ENCODE results near the gene CMTM8. TPM values are rescaled to one million over a fixed set of nuclear protein-coding genes. Genes with fewer than 3 reads are reported as not detected.

The CMTM8 gene
- total and polyA plus RNA-seq, 9 donors = 0.48 to 9.9 (median 2.1) TPM

- TF ChIP-seq CTCF (IDR thresholded peaks at IDR 0.05) (no peak), EP300 (IDR thresholded peaks at IDR 0.05) (no peak), POLR2A (IDR thresholded peaks at IDR 0.05) (no peak)
- Histone ChIP-seq H3K36me3 (no peaks in the 10 kb centered on the region), H3K4me3 (no peak overlapping the region), H3K4me1 (ENCODE audit: insufficient read depth) (no peaks in the 10 kb centered on the region), H3K9me3 (no peaks in the 10 kb centered on the region), H3K27ac (no peak overlapping the region), H3K27me3 (no peaks in the 10 kb centered on the region)
- WGBS, 3 donors = 45 to 78% (median 53%) methylated on average over 3 of the region's 3 CpGs
- intact Hi-C loops (cut with DNase I) = loop anchor here in 1 of 4 donors (10.0 kb wide), 2 partner anchors 54 to 174 kb away; no protein-coding TSS in a partner anchor
- no peak for DNase-seq
Measured at GRCh38 chr3:32290619-32291018, 52.1 kb downstream of the CMTM8 start.

- intact Hi-C loops (cut with DNase I) = loop anchor here in 1 of 4 donors (10.0 kb wide), 2 partner anchors 53 to 173 kb away; no protein-coding TSS in a partner anchor
- Histone ChIP-seq H3K4me3 (no peak overlapping the region), H3K27me3 (no peaks in the 10 kb centered on the region), H3K9me3 (no peaks in the 10 kb centered on the region), H3K4me1 (ENCODE audit: insufficient read depth) (no peaks in the 10 kb centered on the region), H3K36me3 (no peaks in the 10 kb centered on the region), H3K27ac (no peak overlapping the region)
- TF ChIP-seq EP300 (IDR thresholded peaks at IDR 0.05) (no peak), CTCF (IDR thresholded peaks at IDR 0.05) (no peak), POLR2A (IDR thresholded peaks at IDR 0.05) (no peak)
- WGBS, 3 donors = 76 to 89% (median 86%) methylated on average over 7 of the region's 7 CpGs
- no peak for DNase-seq
Measured at GRCh38 chr3:32292085-32292796, 53.8 kb downstream of the CMTM8 start.

- Histone ChIP-seq H3K9me3 (no peaks in the 10 kb centered on the region), H3K36me3 (no peaks in the 10 kb centered on the region), H3K4me1 (ENCODE audit: insufficient read depth) (no peaks in the 10 kb centered on the region), H3K4me3 (no peak overlapping the region), H3K27me3 (no peaks in the 10 kb centered on the region), H3K27ac (no peak overlapping the region)
- DNase-seq = no peak
- intact Hi-C loops (cut with DNase I) = loop anchor here in 1 of 4 donors (10.0 kb wide), 2 partner anchors 51 to 171 kb away; no protein-coding TSS in a partner anchor
- 63 to 82% (median 81%) methylated on average over 3 of the region's 3 CpGs for WGBS, 3 donors
- TF ChIP-seq POLR2A (IDR thresholded peaks at IDR 0.05) = no peak
- no peak for TF ChIP-seq CTCF (IDR thresholded peaks at IDR 0.05)
- no peak for TF ChIP-seq EP300 (IDR thresholded peaks at IDR 0.05)
Measured at GRCh38 chr3:32293903-32294302, 55.4 kb downstream of the CMTM8 start.

- Histone ChIP-seq H3K4me1 (ENCODE audit: insufficient read depth) (no peaks in the 10 kb centered on the region), H3K27me3 (no peaks in the 10 kb centered on the region), H3K4me3 (no peak overlapping the region), H3K27ac (no peak overlapping the region), H3K9me3 (no peaks in the 10 kb centered on the region), H3K36me3 (no peaks in the 10 kb centered on the region)
- intact Hi-C loops (cut with DNase I) = loop anchor here in 2 of 4 donors (5.0 to 10.0 kb wide), 3 partner anchors 48 to 171 kb away; no protein-coding TSS in a partner anchor
- DNase-seq = peak; percentile 30 to 65 (median 53)
- TF ChIP-seq EP300 (IDR thresholded peaks at IDR 0.05) (no peak), POLR2A (IDR thresholded peaks at IDR 0.05) (no peak), CTCF (IDR thresholded peaks at IDR 0.05) (peak; percentile 53 to 67 (median 57))
- WGBS, 3 donors = 34 to 35% (median 34%) methylated on average over 8 of the region's 8 CpGs
Measured at GRCh38 chr3:32296251-32297204, 58.0 kb downstream of the CMTM8 start.
